ENCODE results near the gene NLGN1.

NLGN1 gene

DNA sequence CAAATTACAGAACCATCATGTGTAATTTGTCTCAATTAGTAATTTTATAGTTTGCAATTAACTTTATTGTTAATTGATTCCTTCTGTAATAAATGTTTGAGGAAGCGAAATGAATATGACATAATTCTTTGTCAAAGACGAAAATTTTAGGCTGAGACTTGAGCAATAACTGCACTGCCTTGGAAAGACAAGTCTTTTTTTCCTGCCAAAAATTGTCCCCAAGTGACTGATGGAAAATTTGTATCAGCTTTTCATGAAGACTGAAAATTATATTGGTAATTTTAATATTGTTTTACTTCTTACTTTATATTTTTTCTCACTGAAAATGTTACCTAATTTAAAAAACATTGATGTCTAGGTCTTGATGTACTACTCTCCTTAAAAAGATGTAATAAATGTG lies 622.6 kb downstream of the NLGN1 start:
- no peak for DNase-seq

DNA sequence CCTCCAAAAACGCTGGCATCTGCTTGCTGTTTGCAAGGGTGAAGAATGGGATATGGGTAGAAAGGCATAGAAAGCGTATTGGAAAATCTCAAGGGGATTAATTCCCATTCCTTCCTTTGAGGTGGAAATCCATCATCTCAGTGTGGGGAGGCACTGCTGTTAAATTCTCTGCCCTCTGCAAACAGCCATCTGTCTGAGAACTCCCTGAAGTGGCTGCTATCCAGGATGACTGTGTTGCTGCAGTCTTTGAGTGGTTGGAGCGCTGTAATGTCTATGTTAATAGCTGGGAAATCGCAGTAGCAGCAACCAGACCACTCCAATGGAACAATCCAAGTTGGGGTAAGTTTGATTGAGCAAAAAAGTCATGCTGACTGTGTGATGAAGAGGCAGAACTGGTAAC lies 625.9 kb downstream of the NLGN1 start:
- DNase-seq, result no peak

DNA sequence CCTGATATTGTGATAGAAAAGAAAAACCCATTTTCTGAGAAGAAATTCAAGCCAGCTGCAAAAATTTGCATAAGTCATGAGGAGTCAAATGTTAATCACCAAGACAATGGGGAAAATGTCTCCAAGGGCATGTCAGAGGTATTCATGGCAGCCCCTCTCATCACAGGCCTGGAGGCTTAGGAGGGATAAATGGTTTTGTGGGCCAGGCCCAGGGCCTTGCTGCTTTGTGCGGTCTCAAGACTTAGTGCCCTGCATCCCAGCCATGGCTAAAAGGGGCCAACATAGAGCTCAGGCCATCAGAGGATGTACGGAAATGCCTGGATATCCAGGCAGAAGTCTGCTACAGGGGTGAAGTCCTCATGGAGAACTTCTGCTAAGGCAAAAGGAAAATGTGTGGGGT lies 631.1 kb downstream of the NLGN1 start:
- DNase-seq, result no peak

DNA sequence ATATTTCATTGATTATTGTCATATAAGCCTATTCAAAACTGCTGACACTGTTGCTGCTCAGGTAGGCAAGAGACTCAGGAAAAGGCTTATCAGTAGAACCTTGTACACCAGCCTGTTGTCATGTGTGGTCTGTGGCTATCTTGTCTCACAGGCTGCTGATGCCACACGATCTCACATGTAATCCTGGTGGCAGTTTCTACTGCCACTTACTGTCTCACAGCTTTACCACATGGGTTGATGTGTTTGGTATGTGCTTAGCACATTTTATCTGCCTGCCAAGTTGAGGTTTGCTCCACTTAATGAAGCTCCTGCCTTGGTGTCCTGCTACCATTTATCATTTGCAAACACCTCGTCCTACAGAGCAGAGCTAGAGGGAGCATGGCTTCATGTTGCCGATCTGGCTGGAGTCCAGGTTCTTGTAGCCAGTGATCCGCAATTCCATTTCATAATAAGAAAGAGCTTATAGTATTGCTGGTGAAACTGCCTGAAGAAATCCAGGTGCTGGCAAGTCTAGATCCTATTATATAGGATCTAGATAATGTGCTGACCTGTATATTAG lies 637.9 kb downstream of the NLGN1 start:
- DNase-seq, result no peak

DNA sequence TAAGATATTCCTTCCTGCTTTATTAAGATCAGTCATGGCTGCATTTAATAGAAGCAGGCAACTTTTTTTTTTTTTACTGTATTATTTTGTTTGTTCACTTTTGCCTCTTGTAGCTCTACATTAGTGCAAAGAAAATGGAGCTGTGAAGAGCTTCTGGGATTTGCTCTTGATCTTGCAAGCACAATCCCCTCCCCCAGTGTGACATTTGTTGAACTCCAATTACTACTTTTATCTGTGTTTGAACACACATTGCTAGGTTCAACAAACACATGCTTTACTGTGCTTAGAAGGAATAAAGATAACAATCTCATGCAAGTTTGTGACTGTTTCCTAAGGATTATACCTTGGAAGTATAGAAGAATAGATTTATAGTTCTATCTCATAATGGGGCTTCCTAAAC lies 648.8 kb downstream of the NLGN1 start:
- no peak for DNase-seq

DNA sequence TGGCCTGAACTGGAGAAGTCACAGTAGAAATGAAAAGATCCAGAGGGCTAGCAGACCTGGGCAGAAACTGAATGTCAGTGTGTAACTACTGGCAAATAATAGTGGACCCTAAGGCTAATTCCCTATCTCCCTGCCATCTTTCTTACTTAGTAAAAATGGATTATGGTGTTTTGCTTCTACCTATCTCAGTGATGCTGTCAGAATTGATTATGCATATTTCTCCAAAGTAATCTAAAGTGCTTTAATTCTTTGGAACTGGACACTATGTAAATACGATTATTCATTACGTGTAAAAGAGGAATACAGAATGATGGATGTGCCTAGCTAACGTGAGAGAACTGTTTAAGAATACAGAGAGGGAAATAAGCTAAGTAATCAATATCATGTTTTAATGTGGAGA lies 651.9 kb downstream of the NLGN1 start:
- DNase-seq, result no peak

DNA sequence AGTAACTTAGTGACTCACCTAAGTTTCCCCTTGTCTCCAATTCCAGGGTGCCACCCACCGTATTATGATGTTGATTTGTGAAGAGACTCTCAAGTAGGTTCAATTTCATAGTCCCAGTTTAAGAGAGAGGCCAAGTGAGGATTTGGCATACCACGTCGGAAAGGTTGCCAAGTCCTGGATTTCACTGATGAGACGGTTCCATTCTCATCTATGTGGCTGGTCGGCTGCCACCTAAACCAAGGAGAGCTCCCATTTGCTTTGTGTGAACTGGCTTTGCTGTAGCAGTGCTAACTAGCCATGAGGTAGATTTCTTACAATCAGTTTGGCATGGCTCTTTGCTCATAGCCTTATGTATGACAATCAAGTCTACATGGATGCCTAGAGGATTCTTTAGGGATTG lies 653.6 kb downstream of the NLGN1 start:
- DNase-seq, result no peak

DNA sequence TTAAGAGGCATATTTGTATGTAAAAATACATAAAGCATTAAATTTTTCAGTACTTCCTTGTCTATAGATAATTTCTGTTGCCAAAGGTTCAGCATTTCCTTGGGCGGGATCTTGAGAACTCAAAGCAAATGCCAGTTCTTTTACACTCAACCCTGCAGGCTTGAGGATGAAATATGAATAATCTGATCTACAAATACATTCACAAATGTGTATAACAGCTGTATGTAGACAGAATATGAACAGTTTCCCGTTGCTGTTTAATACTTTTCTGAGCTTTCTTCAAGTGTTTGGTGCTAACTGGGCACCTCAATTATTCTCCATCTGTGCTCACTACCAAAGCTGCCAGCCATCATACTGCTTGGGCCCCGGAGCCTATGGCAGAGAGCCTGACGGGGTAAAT lies 661.3 kb downstream of the NLGN1 start:
- DNase-seq, result no peak

DNA sequence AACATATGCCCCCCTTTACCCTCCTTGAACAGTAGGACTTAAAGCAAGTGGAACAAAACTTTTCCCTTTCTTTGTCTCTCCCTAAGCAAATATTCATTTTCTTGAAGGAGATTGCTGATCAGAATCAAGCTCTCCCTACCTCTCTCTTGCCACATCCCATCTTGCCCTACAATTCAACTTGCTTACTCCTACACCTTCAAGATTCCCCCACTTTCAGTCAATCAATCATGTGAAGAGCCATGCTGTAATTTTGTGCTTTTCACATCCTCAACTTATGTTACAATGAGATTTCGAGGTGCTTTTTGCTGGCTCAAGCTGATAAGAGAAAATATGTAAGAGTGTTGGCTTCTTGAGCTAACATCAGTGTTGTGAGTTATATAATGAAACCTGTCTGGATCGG lies 662.9 kb downstream of the NLGN1 start:
- no peak for DNase-seq

DNA sequence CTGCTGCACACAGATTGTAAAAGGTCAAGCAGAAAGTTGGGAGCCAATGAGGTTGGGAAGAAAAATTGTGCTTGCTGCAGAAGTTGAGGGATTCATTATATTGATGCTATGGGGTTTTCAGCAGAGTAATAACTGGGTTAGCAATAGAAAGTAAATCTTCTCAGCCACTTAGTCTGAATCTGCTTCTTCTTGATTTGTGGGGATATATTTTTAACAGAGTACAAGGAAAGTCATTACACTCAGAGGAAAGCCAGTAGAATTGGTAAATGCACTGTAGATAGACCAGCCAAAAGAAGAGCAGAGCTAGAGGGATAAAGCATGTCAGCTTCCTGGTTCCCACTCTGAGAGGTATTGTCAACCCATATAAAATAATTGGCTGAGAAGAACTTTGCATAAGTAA lies 663.6 kb downstream of the NLGN1 start:
- no peak for DNase-seq

DNA sequence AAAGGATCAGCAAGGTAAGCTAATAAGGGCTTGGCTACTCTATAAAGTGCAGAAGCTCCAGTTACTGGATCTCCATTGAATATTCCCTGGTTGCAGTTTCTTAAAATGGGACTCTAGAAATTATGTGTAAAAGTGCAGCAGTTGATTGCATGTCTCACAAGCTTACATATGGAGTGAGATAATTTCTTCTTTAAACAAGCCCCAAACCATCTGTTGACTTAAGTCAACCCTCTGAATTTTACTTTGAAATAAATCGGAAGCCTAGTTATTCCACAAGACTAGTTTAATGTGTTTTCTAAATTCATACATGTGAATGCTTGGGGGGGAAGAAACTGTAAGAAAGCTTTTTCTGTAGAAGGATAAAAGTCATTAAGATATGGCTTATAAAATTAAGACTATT lies 664.2 kb downstream of the NLGN1 start:
- DNase-seq, result no peak

DNA sequence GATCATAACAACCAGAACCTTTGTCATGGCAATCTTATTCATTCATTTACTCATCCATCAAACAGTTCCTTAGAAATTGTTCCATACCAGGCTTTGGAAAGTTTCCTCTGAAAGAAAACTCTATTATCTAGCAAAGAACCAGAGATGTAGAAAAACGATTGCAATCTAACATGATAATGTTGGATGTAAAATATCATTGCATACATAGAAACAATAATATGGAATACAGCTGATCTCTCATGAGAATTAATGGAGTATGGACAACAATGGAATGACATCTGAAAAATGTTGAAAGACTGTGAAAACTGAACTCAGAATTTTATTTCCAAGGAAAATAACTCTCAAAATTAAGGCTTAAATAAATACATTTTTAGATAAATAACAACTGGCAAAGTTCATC lies 665.4 kb downstream of the NLGN1 start:
- no peak for DNase-seq

DNA sequence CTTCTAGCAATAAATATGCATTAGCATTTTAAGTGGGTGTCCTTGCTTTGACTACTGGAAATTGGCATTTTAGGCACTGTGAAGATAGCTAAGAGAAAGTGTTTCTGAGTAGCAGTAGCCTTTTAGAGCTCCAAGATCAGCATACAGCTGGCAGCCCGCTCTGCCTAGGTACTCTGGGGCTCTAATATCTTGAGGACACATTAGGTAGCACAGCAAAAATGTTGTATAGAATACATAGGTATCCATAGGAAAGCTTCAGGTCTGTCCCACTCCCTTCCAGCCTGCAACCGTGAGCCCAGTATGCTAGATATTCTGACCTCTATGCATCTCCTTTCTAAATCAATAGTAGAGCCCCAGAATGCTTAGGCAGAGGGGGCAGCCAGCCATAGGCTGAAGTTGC lies 670.5 kb downstream of the NLGN1 start:
- DNase-seq, result no peak

DNA sequence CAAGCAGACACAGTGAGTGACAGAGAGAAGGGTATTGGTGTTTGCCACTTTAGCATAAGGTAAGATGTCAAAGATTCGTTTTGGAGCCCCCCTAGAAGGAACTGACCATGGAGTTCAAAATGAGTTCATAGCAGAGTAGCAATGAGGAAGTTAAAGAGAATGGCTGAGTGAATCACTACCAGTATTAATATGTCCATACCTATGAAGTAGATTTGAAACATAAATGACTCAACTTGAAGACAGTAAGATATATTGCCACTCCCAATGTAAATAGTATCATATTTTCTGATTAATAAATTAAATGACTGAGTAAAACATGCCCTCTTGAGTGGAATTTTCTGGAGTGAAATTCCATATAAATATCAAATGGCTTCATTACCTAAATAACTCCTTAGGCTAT lies 675.1 kb downstream of the NLGN1 start:
- DNase-seq, result no peak

DNA sequence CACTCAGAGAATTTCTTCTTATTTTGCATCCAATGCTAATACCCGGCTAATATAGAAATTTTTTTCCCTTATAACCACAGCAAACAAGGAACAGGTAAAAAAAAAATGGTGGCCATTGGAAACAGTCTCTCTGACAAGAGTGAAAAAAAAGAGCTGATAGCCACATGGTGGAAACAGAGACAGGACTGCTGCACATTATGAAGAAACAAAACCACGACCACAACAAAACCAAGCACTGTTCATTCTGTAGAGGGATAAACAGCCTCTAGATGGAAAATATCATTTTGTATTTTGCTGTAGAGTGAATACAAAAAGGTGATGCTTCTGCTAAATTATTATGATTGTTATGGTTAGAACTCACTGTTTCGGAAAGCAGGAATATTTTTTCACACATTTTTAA lies 686.2 kb downstream of the NLGN1 start:
- no peak for DNase-seq

DNA sequence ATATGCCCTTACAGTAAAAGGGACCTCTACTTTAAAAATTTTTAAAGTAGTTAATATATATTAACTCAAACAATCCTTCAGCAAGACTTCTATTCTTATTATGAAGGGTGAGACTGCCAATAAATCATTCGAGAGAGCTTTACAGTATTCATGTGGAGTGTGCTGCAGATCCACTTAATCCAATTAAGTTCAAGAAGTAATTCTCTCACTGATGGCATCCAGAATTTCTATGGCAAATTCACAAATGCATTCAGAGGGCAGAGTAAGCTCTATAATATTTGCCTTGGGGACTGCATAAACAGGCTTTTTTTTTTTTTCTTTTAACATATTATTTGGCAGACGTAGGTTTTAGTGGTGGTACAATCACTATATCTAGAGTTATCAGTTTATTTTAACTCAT lies 692.0 kb downstream of the NLGN1 start:
- DNase-seq, result no peak

DNA sequence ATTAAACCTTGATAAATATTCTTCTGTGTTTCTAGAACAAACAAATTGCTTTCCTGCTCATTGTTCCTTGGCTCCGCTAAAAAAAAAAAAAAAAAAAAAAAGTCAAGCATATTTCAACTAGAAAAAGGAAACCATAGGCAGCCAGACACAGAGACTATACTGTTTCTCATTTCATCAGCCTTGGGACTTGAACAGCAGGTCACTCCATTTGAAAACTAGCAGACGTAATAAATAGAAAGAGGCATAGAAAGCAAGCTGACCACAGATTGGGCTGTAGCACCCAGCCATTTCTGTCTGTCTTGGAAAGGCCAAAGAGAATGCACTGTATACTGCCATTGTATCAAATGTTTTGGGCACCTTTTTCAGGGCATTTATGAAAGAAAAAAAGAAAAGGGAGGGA lies 697.1 kb downstream of the NLGN1 start:
- no peak for DNase-seq

DNA sequence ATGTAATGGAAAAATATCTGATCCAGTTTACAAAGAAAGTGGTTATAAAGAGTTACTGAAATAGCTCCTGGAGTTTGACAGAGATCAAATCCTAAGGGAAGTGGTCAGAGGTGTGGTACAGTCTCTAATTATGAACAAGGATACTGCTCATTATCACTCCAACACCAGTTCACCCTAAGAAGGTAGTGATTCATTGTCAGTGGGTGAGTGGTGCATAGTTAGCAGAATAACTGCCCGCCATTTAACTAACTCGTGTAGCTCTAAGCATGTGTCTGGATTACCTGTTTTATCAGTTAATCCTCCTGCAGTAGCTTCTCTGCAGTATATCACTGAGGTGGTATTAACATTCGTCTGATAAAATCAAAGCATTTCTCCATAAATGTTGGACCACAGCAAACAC lies 700.1 kb downstream of the NLGN1 start:
- no peak for DNase-seq

DNA sequence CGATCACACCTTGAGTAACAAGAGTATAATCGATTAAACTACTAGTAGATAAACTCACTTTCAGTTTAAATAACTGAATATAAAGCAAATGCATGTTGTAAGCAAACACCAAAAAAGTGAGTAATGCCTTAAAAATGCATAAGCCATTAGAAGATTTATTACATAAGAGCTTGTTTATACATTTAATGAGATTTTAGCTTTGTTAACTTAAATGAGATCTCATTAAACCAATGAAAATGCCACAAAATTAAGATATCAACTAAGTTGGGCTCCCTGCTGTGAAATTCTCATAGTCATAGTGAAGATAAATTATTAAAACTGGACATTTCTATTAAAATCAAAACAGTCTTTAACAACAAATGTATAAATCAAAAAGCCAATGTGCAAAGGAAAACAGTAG lies 701.2 kb downstream of the NLGN1 start:
- no peak for DNase-seq

DNA sequence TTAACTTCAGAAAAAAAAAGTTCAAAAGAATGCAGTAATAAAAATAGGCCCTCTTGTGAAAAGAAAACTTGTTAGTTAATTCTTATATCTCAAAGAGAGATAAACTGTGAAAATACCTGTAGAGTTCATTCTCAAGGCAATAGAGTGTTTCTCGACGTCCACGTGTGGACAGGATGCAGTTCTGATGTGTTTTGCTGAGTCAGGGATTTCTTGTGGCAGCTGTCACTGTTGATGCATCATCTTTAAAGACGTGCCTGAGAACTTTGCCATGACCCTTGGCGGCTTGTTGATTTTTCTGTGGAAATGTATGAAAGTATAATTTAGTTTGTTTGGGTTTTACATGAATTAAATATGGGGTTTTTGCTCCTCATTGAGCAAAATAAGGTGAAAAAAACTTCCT lies 702.2 kb downstream of the NLGN1 start:
- no peak for DNase-seq

DNA sequence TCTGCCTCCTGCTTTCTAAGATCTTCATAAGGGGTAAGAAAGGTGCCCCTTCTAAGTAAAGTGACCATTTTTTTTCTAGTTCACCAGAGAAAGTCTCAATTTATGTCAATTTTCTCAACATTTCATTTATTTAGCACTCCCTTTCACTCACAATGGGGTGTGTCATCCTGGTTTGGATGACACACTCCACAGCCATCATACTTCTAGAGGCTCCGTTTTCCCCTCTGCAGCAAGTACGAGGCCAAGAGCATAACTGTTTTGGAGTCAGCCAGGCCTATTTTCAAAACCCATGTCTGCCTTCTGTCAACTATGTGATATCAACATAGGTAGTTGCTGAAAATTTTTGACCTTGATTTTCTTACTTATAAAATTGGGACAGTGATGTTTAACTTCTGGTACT lies 703.2 kb downstream of the NLGN1 start:
- DNase-seq, result no peak

DNA sequence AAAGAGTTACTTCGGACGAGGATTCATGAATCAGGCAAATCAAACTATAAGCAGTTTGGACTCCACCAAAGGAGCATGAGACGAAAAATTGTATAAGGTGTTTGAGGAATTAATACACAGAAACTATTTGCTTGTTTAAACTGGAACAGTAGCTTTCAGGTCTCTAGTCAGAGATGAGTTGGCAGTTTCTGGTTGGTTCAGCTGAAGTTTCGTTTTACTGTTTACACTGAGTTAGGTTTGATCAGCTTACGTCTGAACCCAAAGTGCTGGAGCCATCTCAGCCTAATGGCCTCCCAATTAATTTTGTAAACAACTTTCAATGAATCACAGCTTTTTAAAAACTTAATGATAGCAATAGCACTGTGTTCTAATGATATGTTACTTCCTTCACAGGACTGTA lies 703.7 kb downstream of the NLGN1 start:
- no peak for DNase-seq

DNA sequence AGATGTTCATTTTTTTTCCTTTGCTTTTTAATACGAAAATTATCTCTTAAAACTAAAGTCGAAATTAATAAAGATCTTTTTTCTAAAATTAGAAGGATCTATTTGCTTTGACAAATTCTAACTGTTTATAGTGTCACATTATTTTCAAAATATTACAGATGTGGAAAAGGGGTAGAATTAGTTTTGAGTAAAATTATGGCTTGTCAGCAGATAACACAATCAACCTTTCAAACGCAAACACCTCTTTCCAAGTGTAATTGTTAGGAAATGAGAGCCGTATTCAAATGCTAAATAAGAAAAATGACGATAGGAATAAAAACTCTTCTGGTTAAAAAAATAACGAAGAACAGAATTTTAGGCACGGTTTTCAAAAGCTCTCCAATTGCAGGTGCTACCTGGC lies 704.7 kb downstream of the NLGN1 start:
- DNase-seq, result no peak

DNA sequence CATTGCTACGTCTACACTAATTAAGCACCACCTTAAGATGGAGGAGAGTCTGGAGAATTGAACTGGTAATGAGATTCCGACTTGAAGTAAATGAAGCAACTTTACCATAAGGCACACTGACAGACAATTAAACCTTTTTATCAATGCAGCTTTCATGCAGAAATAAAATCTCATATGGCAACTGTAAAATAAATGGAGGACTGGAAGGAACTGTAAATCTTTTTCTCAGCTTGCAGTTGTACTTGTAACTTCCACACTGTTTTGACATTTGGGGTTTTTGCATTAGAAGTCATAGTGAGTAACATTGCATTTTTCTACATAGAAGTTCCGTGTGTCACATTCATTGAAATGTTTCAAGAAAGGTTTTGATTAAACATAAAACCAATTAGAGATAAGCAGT lies 705.3 kb downstream of the NLGN1 start:
- DNase-seq, result no peak

DNA sequence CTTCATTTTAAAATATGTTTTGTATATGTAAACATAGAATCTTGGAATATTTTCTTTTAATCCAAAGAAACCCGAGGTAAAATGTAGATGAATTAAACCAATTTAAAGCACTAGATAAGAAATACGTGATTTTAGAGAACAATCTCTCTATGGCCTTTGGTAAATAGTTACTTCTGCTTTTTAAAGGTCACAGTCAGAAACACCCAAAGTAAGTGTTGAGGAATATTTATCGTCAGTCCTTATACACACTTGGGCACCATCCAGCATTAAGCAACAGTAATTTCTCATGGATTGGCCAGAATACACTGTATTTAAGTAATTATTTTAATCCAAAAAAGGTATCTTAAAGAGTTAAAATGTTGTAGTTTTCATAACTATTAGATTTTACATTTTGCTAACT lies 713.2 kb downstream of the NLGN1 start:
- no peak for DNase-seq

DNA sequence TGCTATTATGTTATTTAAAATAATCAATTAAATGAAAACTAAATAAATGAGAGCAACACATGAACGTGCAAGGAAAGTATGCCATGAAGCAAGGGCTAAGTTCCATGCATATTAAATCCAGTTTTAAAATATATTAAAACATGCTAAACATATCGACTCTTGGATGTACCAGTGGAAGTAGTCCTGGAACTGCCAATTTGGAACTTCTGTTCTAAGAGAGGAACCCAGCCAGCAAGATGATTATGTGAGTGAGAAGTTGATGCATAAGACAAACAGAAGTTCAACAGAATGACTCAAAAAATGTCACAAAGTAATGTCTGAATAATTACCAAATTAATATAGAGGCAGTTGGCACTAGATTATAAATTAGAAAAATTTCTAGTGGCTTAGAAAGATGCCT lies 714.2 kb downstream of the NLGN1 start:
- no peak for DNase-seq

All from bone marrow (tissue), 2 donors.